T-helper 1 cell treated with Interleukin-12 subunit alpha and Interleukin-12 subunit beta and Interleukin-4 antibody, amounts not matched to agents 30 μg/mL and 1 μg/mL, for 36 hours (primary cell): ENCODE measurements around the gene MSANTD4.
"Not testable (repeated sequence)": the region's sequence is repeated elsewhere in the genome, so short reads cannot be mapped to it uniquely, and the experiment has no call there.

Experiments used
- H3K27ac Mint-ChIP-seq: one replicate; pipeline ENCODE4 v1.8.0; 2021; ENCODE audit warnings: mild to moderate bottlenecking, mixed read lengths
- H3K27me3 Mint-ChIP-seq: one replicate; pipeline ENCODE4 v1.8.0; 2021; ENCODE audit warnings: low read depth, mixed read lengths
- H3K36me3 Mint-ChIP-seq: one replicate; pipeline ENCODE4 v1.8.0; 2021; ENCODE audit warnings: low read depth, mixed read lengths
- H3K4me1 Mint-ChIP-seq: one replicate; pipeline ENCODE4 v1.8.0; 2021; ENCODE audit warnings: low read depth, mixed read lengths
- H3K4me3 Mint-ChIP-seq: one replicate; pipeline ENCODE4 v1.8.0; 2021; ENCODE audit warnings: mild to moderate bottlenecking, moderate library complexity, mixed read lengths
- H3K9me3 Mint-ChIP-seq: one replicate; pipeline ENCODE4 v1.8.0; 2021; ENCODE audit warnings: mixed read lengths

MSANTD4 gene

GRCh38 chr11:106031202-106031810 is 9.3 kb upstream of the MSANTD4 start:
- peaks cover 13% of the 10 kb centered on the region for H3K9me3 Mint-ChIP-seq
- H3K27me3 Mint-ChIP-seq = peaks cover 20% of the 10 kb centered on the region
- no peak overlapping the region for H3K27ac Mint-ChIP-seq
- peaks cover 4% of the 10 kb centered on the region for H3K36me3 Mint-ChIP-seq
- H3K4me1 Mint-ChIP-seq = peaks cover 4% of the 10 kb centered on the region
- no peak overlapping the region for H3K4me3 Mint-ChIP-seq

- Mint-ChIP-seq H3K27me3 (peaks cover 20% of the 10 kb centered on the region), H3K36me3 (peaks cover 4% of the 10 kb centered on the region), H3K4me1 (peaks cover 4% of the 10 kb centered on the region), H3K4me3 (no peak overlapping the region), H3K27ac (no peak overlapping the region), H3K9me3 (peaks cover 13% of the 10 kb centered on the region)
Observed at GRCh38 chr11:106030609-106031008, 8.6 kb upstream of the MSANTD4 start.

GRCh38 chr11:106022795-106023275 is 795 bp upstream of the MSANTD4 start:
- Mint-ChIP-seq H3K4me1 (peaks cover 37% of the 10 kb centered on the region), H3K36me3 (peaks cover 27% of the 10 kb centered on the region), H3K4me3 (peak overlapping the region; percentile 96), H3K9me3 (peaks cover 15% of the 10 kb centered on the region), H3K27me3 (peaks cover 8% of the 10 kb centered on the region), H3K27ac (peak overlapping the region; percentile 92)

GRCh38 chr11:106021181-106021966 is 666 bp downstream of the MSANTD4 start:
- Mint-ChIP-seq H3K4me3 (peak overlapping the region; percentile 96), H3K4me1 (peaks cover 40% of the 10 kb centered on the region), H3K27ac (peak overlapping the region; percentile 92), H3K27me3 (no peaks in the 10 kb centered on the region), H3K36me3 (peaks cover 27% of the 10 kb centered on the region), H3K9me3 (peaks cover 2% of the 10 kb centered on the region)

- peaks cover 2% of the 10 kb centered on the region for H3K9me3 Mint-ChIP-seq
- H3K27ac Mint-ChIP-seq = no peak overlapping the region
- no peaks in the 10 kb centered on the region for H3K27me3 Mint-ChIP-seq
- H3K4me3 Mint-ChIP-seq = no peak overlapping the region
- H3K36me3 Mint-ChIP-seq = peaks cover 26% of the 10 kb centered on the region
- H3K4me1 Mint-ChIP-seq = peaks cover 39% of the 10 kb centered on the region
Observed at GRCh38 chr11:106017093-106017492, 4.9 kb downstream of the MSANTD4 start.

GRCh38 chr11:106015066-106015465 is 7.0 kb downstream of the MSANTD4 start:
- Mint-ChIP-seq H3K9me3 (no peaks in the 10 kb centered on the region), H3K4me3 (no peak overlapping the region), H3K27me3 (no peaks in the 10 kb centered on the region), H3K36me3 (peaks cover 32% of the 10 kb centered on the region), H3K4me1 (peaks cover 33% of the 10 kb centered on the region), H3K27ac (no peak overlapping the region)

GRCh38 chr11:106014620-106015019 is 7.4 kb downstream of the MSANTD4 start:
- H3K36me3 Mint-ChIP-seq = peaks cover 32% of the 10 kb centered on the region
- no peaks in the 10 kb centered on the region for H3K9me3 Mint-ChIP-seq
- no peak overlapping the region for H3K27ac Mint-ChIP-seq
- H3K4me1 Mint-ChIP-seq = peaks cover 30% of the 10 kb centered on the region
- no peaks in the 10 kb centered on the region for H3K27me3 Mint-ChIP-seq
- no peak overlapping the region for H3K4me3 Mint-ChIP-seq

GRCh38 chr11:106014035-106014434 is 8.0 kb downstream of the MSANTD4 start:
- Mint-ChIP-seq H3K4me1 (peaks cover 28% of the 10 kb centered on the region), H3K9me3 (no peaks in the 10 kb centered on the region), H3K27ac (no peak overlapping the region), H3K36me3 (peaks cover 33% of the 10 kb centered on the region), H3K27me3 (no peaks in the 10 kb centered on the region), H3K4me3 (no peak overlapping the region)

GRCh38 chr11:106012744-106013143 is 9.3 kb downstream of the MSANTD4 start:
- Mint-ChIP-seq H3K36me3 (peaks cover 40% of the 10 kb centered on the region), H3K27ac (no peak overlapping the region), H3K4me1 (peaks cover 22% of the 10 kb centered on the region), H3K27me3 (no peaks in the 10 kb centered on the region), H3K4me3 (no peak overlapping the region), H3K9me3 (peaks cover 4% of the 10 kb centered on the region)

- Mint-ChIP-seq H3K27ac (no peak overlapping the region), H3K4me3 (no peak overlapping the region), H3K27me3 (no peaks in the 10 kb centered on the region), H3K36me3 (peaks cover 52% of the 10 kb centered on the region), H3K9me3 (peaks cover 4% of the 10 kb centered on the region), H3K4me1 (peaks cover 19% of the 10 kb centered on the region)
Observed at GRCh38 chr11:106011481-106011880, 10.6 kb downstream of the MSANTD4 start.

GRCh38 chr11:106003094-106003493 is 18.9 kb downstream of the MSANTD4 start:
- H3K27me3 Mint-ChIP-seq, H3K4me1 Mint-ChIP-seq, H3K9me3 Mint-ChIP-seq, H3K27ac Mint-ChIP-seq, H3K4me3 Mint-ChIP-seq: not testable (repeated sequence)
- peaks cover 53% of the 10 kb centered on the region for H3K36me3 Mint-ChIP-seq

- peaks cover 7% of the 10 kb centered on the region for H3K9me3 Mint-ChIP-seq
- H3K27ac Mint-ChIP-seq = no peak overlapping the region
Observed at GRCh38 chr11:106001304-106002012, 20.6 kb downstream of the MSANTD4 start.

GRCh38 chr11:105991888-105992287 is 30.2 kb downstream of the MSANTD4 start:
- Mint-ChIP-seq H3K9me3 (peaks cover 4% of the 10 kb centered on the region), H3K27me3 (no peaks in the 10 kb centered on the region), H3K36me3 (peaks cover 8% of the 10 kb centered on the region), H3K4me3 (no peak overlapping the region), H3K4me1 (no peaks in the 10 kb centered on the region), H3K27ac (no peak overlapping the region)

More at GRCh38 chr11:106001304-106002012, 20.6 kb downstream of the MSANTD4 start:
- Mint-ChIP-seq H3K4me3 (no peak overlapping the region), H3K27me3 (no peaks in the 10 kb centered on the region), H3K4me1 (peaks cover 3% of the 10 kb centered on the region), H3K36me3 (peaks cover 42% of the 10 kb centered on the region)

- Mint-ChIP-seq H3K27ac (no peak overlapping the region), H3K27me3 (no peaks in the 10 kb centered on the region), H3K36me3 (peaks cover 3% of the 10 kb centered on the region), H3K4me3 (no peak overlapping the region), H3K9me3 (peaks cover 3% of the 10 kb centered on the region), H3K4me1 (no peaks in the 10 kb centered on the region)
Observed at GRCh38 chr11:105989124-105989523, 32.9 kb downstream of the MSANTD4 start.
